Measurements from ENCODE around the gene AUTS2. TPM values are rescaled to one million over a fixed set of nuclear protein-coding genes. Genes with fewer than 3 reads are reported as not detected.

Gene AUTS2
- total RNA-seq, 1 donor from 2014 or later: 94.1 TPM

GRCh38 chr7:70460562-70460961 lies 862.3 kb downstream of the AUTS2 start:
- Mint-ChIP-seq H3K9me3 (peaks cover 3% of the 10 kb centered on the region), H3K4me3 (no peak overlapping the region), H3K27ac (peak overlapping the region; percentile 42), H3K4me1 (ENCODE audit: unreplicated experiment) (peaks cover 53% of the 10 kb centered on the region), H3K27me3 (no peaks in the 10 kb centered on the region), H3K36me3 (peaks cover 11% of the 10 kb centered on the region)
- no peak for TF ChIP-seq CTCF (conservative IDR thresholded peaks at IDR 0.05)
- no peak for DNase-seq (ENCODE audit: extremely low spot score, unreplicated experiment)

GRCh38 chr7:70463352-70463938 lies 865.2 kb downstream of the AUTS2 start:
- H3K4me3 Mint-ChIP-seq: no peak overlapping the region
- peaks cover 3% of the 10 kb centered on the region for H3K9me3 Mint-ChIP-seq
- no peak overlapping the region for H3K27ac Mint-ChIP-seq
- no peak for DNase-seq (ENCODE audit: extremely low spot score, unreplicated experiment)
- peaks cover 35% of the 10 kb centered on the region for H3K4me1 Mint-ChIP-seq (ENCODE audit: unreplicated experiment)
- no peak for TF ChIP-seq CTCF (conservative IDR thresholded peaks at IDR 0.05)
- no peaks in the 10 kb centered on the region for H3K27me3 Mint-ChIP-seq
- peaks cover 19% of the 10 kb centered on the region for H3K36me3 Mint-ChIP-seq

- no peak overlapping the region for H3K27ac Mint-ChIP-seq
- H3K4me1 Mint-ChIP-seq (ENCODE audit: unreplicated experiment): peaks cover 32% of the 10 kb centered on the region
Observed at GRCh38 chr7:70466725-70467364, 868.6 kb downstream of the AUTS2 start.

GRCh38 chr7:70470746-70471145 lies 872.5 kb downstream of the AUTS2 start:
- H3K27ac Mint-ChIP-seq: no peak overlapping the region
- H3K4me1 Mint-ChIP-seq (ENCODE audit: unreplicated experiment): peaks cover 43% of the 10 kb centered on the region
- H3K9me3 Mint-ChIP-seq: no peaks in the 10 kb centered on the region
- peaks cover 18% of the 10 kb centered on the region for H3K36me3 Mint-ChIP-seq
- H3K27me3 Mint-ChIP-seq: no peaks in the 10 kb centered on the region
- H3K4me3 Mint-ChIP-seq: no peak overlapping the region
- no peak for TF ChIP-seq CTCF (conservative IDR thresholded peaks at IDR 0.05)
- DNase-seq (ENCODE audit: extremely low spot score, unreplicated experiment): no peak

More at GRCh38 chr7:70466725-70467364, 868.6 kb downstream of the AUTS2 start:
- Mint-ChIP-seq H3K27me3 (no peaks in the 10 kb centered on the region), H3K36me3 (peaks cover 18% of the 10 kb centered on the region), H3K4me3 (no peak overlapping the region), H3K9me3 (no peaks in the 10 kb centered on the region)
- TF ChIP-seq CTCF (conservative IDR thresholded peaks at IDR 0.05): no peak
- DNase-seq (ENCODE audit: extremely low spot score, unreplicated experiment): no peak

GRCh38 chr7:70472601-70473237 lies 874.4 kb downstream of the AUTS2 start:
- Mint-ChIP-seq H3K9me3 (no peaks in the 10 kb centered on the region), H3K27me3 (no peaks in the 10 kb centered on the region), H3K4me1 (ENCODE audit: unreplicated experiment) (peaks cover 49% of the 10 kb centered on the region), H3K27ac (peak overlapping the region; percentile 21), H3K4me3 (no peak overlapping the region), H3K36me3 (peaks cover 18% of the 10 kb centered on the region)
- no peak for DNase-seq (ENCODE audit: extremely low spot score, unreplicated experiment)
- no peak for TF ChIP-seq CTCF (conservative IDR thresholded peaks at IDR 0.05)
